Breast epithelium (tissue), 4 donors: ENCODE results near the gene WNK4. TPM values are rescaled to one million over a fixed set of nuclear protein-coding genes. Genes with fewer than 3 reads are reported as not detected.

Experiments
- DNase-seq, 2 donors: peaks; one replicate each; pipeline ENCODE4 v3.0.0-alpha.2; 2019; ENCODE audit warnings: low spot score in 2 of 2
- H3K27ac ChIP-seq, 2 donors: fragments of 200-600 bp; sonication (generic) in 1 of 2; one replicate each; pipeline ENCODE4 v1.5.1; 2016 to 2019; ENCODE audit warnings: mild to moderate bottlenecking in 1 of 2
- H3K27me3 ChIP-seq, 2 donors: fragments of 200-600 bp; sonication (generic) in 1 of 2; one replicate each; pipeline versions ENCODE4 v1.5.1 to v1.6.0; 2017 to 2019; ENCODE audit warnings: control low read depth in 1 of 2, mild to moderate bottlenecking in 1 of 2
- H3K36me3 ChIP-seq: fragments of 200-600 bp; one replicate; pipeline ENCODE4 v1.5.1; 2019
- H3K4me1 ChIP-seq, 2 donors: fragments of 200-600 bp; sonication (generic); one replicate each; pipeline ENCODE4 v1.5.1; 2016 to 2019; ENCODE audit warnings: control low read depth in 1 of 2
- H3K4me3 ChIP-seq, 3 donors: fragments of 200-600 bp; sonication (generic); 1 replicate in 2 of 3; 2 replicates in 1 of 3; pipeline ENCODE4 v1.5.1; 2016 to 2019; ENCODE audit warnings: mild to moderate bottlenecking in 3 of 3, moderate library complexity in 2 of 3
- H3K9me3 ChIP-seq, 2 donors: fragments of 200-600 bp; sonication (generic) in 1 of 2; one replicate each; pipeline ENCODE4 v1.5.1; 2016 to 2019; ENCODE audit warnings: control low read depth in 1 of 2
- CTCF ChIP-seq, 3 donors: fragments of 450-650 bp; IDR thresholded peaks; one replicate each; pipeline ENCODE4 v1.5.1; 2016 to 2017; ENCODE audit warnings: antibody characterized with exemption in 3 of 3, mild to moderate bottlenecking in 3 of 3, moderate library complexity in 3 of 3
- POLR2A ChIP-seq: fragments of 450-650 bp; IDR thresholded peaks from one replicate; pipeline ENCODE4 v1.6.1; 2016; ENCODE audit warnings: antibody characterized with exemption, mild to moderate bottlenecking, moderate library complexity
- POLR2AphosphoS5 ChIP-seq, 3 donors: sonication (generic); formaldehyde crosslinking; IDR thresholded peaks; one replicate each; pipeline ENCODE4 v1.6.1; 2017; ENCODE audit warnings: antibody characterized with exemption in 3 of 3
- intact Hi-C: fragments of 100-400 bp; cut with DNase I; formaldehyde crosslinking; loops from one replicate; pipeline ENCODE4 v1.15.1; 2023; ENCODE audit warnings: low total_unique reads
- total RNA-seq, 3 donors: library from RNA; depleted of rRNA; stranded (reverse); fragments of >200 nt; gene quantifications; one replicate each; pipeline ENCODE4 v1.1.0, GENCODE V29; 2016

The WNK4 gene
- total RNA-seq, 3 donors from 2014 or later = 0.16 to 4.1 (median 0.66) TPM

- H3K9me3 ChIP-seq = no peaks in the 10 kb centered on the region
- DNase-seq = peak; percentile 64 to 70
- TF ChIP-seq POLR2AphosphoS5 (IDR thresholded peaks at IDR 0.05) = peak; percentile 86 to 94 (median 88)
- TF ChIP-seq POLR2A = peak; percentile 61
- TF ChIP-seq CTCF (IDR thresholded peaks at IDR 0.05) = no peak
- intact Hi-C loops = no loop called here
- no peaks in the 10 kb centered on the region for H3K27me3 ChIP-seq
- peak within 1 kb of the TSS; percentile 81 to 84 for H3K27ac ChIP-seq
- H3K4me1 ChIP-seq = no peaks in the 10 kb centered on the region
- peaks cover 3% of the 10 kb centered on the region for H3K36me3 ChIP-seq
- peak within 1 kb of the TSS; percentile 67 to 78 (median 76) for H3K4me3 ChIP-seq
These were observed 6.9 kb upstream of the WNK4 start, which contains the start of gene VPS25 for GRCh38 chr17:42773290-42774035. Gene VPS25, plus strand, starts transcription at chr17:42773449. Its CDS starts 27 bp downstream, at chr17:42773476.

- Histone ChIP-seq H3K27me3 (no peaks in the 10 kb centered on the region), H3K36me3 (peaks cover 3% of the 10 kb centered on the region), H3K27ac (peak overlapping the region; percentile 81 to 84), H3K4me3 (peak overlapping the region; percentile 67 to 78 (median 76)), H3K9me3 (no peaks in the 10 kb centered on the region), H3K4me1 (no peaks in the 10 kb centered on the region)
- DNase-seq = no peak
- intact Hi-C loops = no loop called here
- no peak for TF ChIP-seq POLR2AphosphoS5 (IDR thresholded peaks at IDR 0.05)
- no peak for TF ChIP-seq POLR2A
- TF ChIP-seq CTCF (IDR thresholded peaks at IDR 0.05) = no peak
These were observed 6.2 kb upstream of the WNK4 start for GRCh38 chr17:42774066-42774745.

DNA sequence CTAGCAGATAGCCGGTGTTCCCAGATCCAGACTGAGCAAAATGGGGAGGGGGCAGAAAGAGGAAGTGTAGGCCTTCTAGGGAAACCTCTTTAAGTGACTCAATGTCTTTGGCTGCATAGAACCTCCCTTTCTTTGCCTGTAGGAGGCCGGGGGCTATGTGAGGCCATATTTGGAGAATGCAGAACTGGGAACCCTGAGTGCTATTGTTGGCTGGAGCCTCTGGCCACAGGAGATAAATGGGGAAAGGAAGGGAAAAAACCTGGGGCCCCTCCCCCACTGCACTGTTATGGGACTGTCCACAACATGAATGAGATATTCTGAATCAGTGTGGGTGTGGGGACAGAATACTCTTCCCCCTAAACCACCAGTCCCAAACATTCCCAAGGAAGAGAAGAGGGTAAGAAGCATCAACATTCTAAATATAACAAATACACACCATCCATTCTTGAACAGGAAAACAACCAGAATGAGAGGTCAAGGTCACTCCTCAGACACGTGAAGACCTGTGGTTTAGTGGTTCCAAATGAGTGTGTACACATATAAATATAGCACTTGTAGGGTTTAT is 4.8 kb upstream of the WNK4 start:
- TF ChIP-seq CTCF (IDR thresholded peaks at IDR 0.05) (no peak), POLR2AphosphoS5 (IDR thresholded peaks at IDR 0.05) (no peak), POLR2A (no peak)
- H3K27me3 ChIP-seq = no peaks in the 10 kb centered on the region
- no peaks in the 10 kb centered on the region for H3K9me3 ChIP-seq
- H3K36me3 ChIP-seq = peaks cover 3% of the 10 kb centered on the region
- intact Hi-C loops = loop anchor here (5.0 kb wide), 1 partner anchor 813 kb away; no protein-coding TSS in a partner anchor
- no peaks in the 10 kb centered on the region for H3K4me1 ChIP-seq
- H3K4me3 ChIP-seq = no peak overlapping the region
- no peak overlapping the region for H3K27ac ChIP-seq
- no peak for DNase-seq

DNA sequence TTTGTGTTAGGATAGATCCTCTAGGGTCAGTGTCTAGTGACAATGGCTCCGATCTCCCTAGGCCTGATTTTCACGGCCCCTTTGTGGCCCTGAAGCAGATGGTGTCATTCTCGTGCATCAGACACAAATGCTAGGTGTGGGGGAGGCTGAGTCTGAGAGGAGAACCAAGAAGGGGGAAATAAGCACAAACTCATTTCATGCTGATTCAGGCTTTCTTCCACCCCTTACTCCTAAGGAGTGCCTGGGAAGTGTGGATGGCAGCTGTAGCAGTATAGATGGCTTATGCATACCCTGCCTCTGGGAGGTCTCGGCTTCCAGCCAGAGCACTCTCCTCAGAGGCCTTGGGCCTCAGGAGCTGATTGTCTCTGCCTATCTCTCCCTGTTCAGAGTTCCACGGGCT is 1.8 kb upstream of the WNK4 start:
- Histone ChIP-seq H3K27ac (no peak overlapping the region), H3K9me3 (no peaks in the 10 kb centered on the region), H3K27me3 (peaks cover 0 to 18% of the 10 kb centered on the region in 2 donors), H3K4me1 (no peaks in the 10 kb centered on the region), H3K36me3 (peaks cover 3% of the 10 kb centered on the region), H3K4me3 (no peak overlapping the region)
- intact Hi-C loops = loop anchor here (5.0 kb wide), 1 partner anchor 816 kb away; no protein-coding TSS in a partner anchor
- no peak for TF ChIP-seq POLR2A
- no peak for TF ChIP-seq CTCF (IDR thresholded peaks at IDR 0.05)
- TF ChIP-seq POLR2AphosphoS5 (IDR thresholded peaks at IDR 0.05) = no peak
- no peak for DNase-seq
